HepG2 (cell line): ENCODE data around the gene APBA1. TPM values are rescaled to one million over a fixed set of nuclear protein-coding genes. Genes with fewer than 3 reads are reported as not detected.

Experiments used
- ATAC-seq: fragments of 200-7000 bp; cut with Tn5 transposase; 3 replicates; pipeline ENCODE4 v1.9.1; 2020; ENCODE audit warnings: mild to moderate bottlenecking, moderate library complexity
- BruUV-seq: library from RNA; stranded (reverse); fragments of 400-500 nt; replicated peaks from 2 replicates; lab custom pipeline; 2021; lab: Mats Ljungman, UMichigan
- CTCF ChIA-PET: fragments of 300-600 bp; formaldehyde crosslinking; extraction: SDS; loops from one replicate; lab custom pipeline; 2021; ENCODE audit warnings: low total read pairs, inconsistent platforms, low intra/inter-chr PET ratio; lab: Yijun Ruan, JAX
- POLR2A ChIA-PET: fragments of 350-600 bp; sonication (Branson Sonifier 250); formaldehyde crosslinking; loops from one replicate; lab custom pipeline; 2020; ENCODE audit warnings: antibody characterized with exemption, inconsistent platforms; lab: Yijun Ruan, JAX
- DNase-seq: peaks from one replicate; pipeline ENCODE4 v3.0.0-alpha.2; 2015; ENCODE audit warnings: low spot score
- FAIRE-seq: peaks from 3 replicates; lab custom pipeline; 2011; peaks lifted over from hg19 to GRCh38; lab: Jason Lieb, UNC
- H2AFZ ChIP-seq: one replicate; pipeline ENCODE4 v1.6.1; 2011; ENCODE audit warnings: low read length, inconsistent platforms
- H3K27ac ChIP-seq: fragments of 300-600 bp; 3 replicates; pipeline ENCODE4 v1.8.0; 2011; ENCODE audit warnings: mixed run types, mild to moderate bottlenecking, mixed read lengths, low read length, inconsistent platforms; ENCODE audit not compliant: insufficient read depth; ENCODE audit errors: extremely low read length
- H3K27me3 ChIP-seq, 2 experiments: fragments of 200-600 bp in 1 of 2; 2 replicates in 1 of 2; 3 replicates in 1 of 2; pipeline versions ENCODE4 v1.6.0 to v1.8.0; 2011; ENCODE audit warnings: low read length in 2 of 2, mild to moderate bottlenecking in 2 of 2, moderate library complexity in 2 of 2, inconsistent platforms in 1 of 2; ENCODE audit not compliant: insufficient read depth in 2 of 2, control insufficient read depth in 1 of 2
- H3K36me3 ChIP-seq, 2 experiments: fragments of 200-600 bp in 1 of 2; replicated peaks in 1 of 2; 2 replicates in 1 of 2; 3 replicates in 1 of 2; pipeline versions ENCODE4 v1.5.1 to v1.8.0; 2011; ENCODE audit warnings: low read length in 2 of 2, inconsistent platforms in 1 of 2; ENCODE audit not compliant: insufficient read depth in 2 of 2, control insufficient read depth in 1 of 2
- H3K4me1 ChIP-seq: 2 replicates; pipeline ENCODE4 v1.5.1; 2012; ENCODE audit warnings: low read length, inconsistent platforms; ENCODE audit not compliant: insufficient read depth
- H3K4me2 ChIP-seq: 2 replicates; pipeline ENCODE4 v1.6.0; 2011; ENCODE audit warnings: low read depth, low read length, inconsistent platforms
- H3K4me3 ChIP-seq, 3 experiments: fragments of 200-600 bp in 1 of 3; sonication (generic), shearing (Covaris generic) in 1 of 3; replicated peaks in 1 of 3; 2 replicates each; pipeline ENCODE4 v1.5.1; 2011 to 2016; ENCODE audit warnings: low read length in 3 of 3, inconsistent platforms in 2 of 3, low read depth in 2 of 3, mild to moderate bottlenecking in 2 of 3, control low read depth in 1 of 3, mixed read lengths in 1 of 3; ENCODE audit not compliant: insufficient read depth in 1 of 3
- H3K79me2 ChIP-seq: one replicate; pipeline ENCODE4 v1.6.1; 2011; ENCODE audit warnings: low read length, inconsistent platforms; ENCODE audit not compliant: insufficient read depth
- H3K9ac ChIP-seq: 2 replicates; pipeline ENCODE4 v1.6.0; 2011; ENCODE audit warnings: mild to moderate bottlenecking, low read depth, low read length, inconsistent platforms; ENCODE audit not compliant: insufficient read depth
- H3K9me3 ChIP-seq: 2 replicates; pipeline ENCODE4 v1.5.1; 2012; ENCODE audit warnings: mild to moderate bottlenecking, low read length
- H4K20me1 ChIP-seq: 2 replicates; pipeline ENCODE4 v1.6.0; 2011; ENCODE audit warnings: inconsistent platforms, mild to moderate bottlenecking, low read length, moderate library complexity; ENCODE audit not compliant: insufficient read depth
- HMGXB3 ChIP-seq: sonication (generic); formaldehyde crosslinking; IDR thresholded peaks from 2 replicates; pipeline ENCODE4 v1.4.0; 2020; ENCODE audit warnings: missing genetic modification reagents, borderline replicate concordance
- LCORL ChIP-seq, 2 experiments: fragments of 450-650 bp in 1 of 2; sonication (generic) in 1 of 2; formaldehyde crosslinking in 1 of 2; IDR thresholded peaks; 2 replicates each; pipeline versions ENCODE4 v1.5.0 to v1.6.1; 2017 to 2020; ENCODE audit warnings: antibody characterized with exemption in 1 of 2, missing genetic modification reagents in 1 of 2
- WGBS: methylation state at CpG from one replicate; pipeline ENCODE4 v1.1.6; 2017; ENCODE audit warnings: low lambda C conversion rate; 5-methylcytosine and 5-hydroxymethylcytosine counted together
- in situ Hi-C: cut with HindIII; loops from 2 replicates; pipeline ENCODE4 v1.10.0; 2017; ENCODE audit warnings: low pct_unique_long_range_greater_than_20kb; ENCODE audit not compliant: extremely low pct_ligation_motif_present
- intact Hi-C: fragments of 100-400 bp; cut with micrococcal nuclease; formaldehyde crosslinking; loops from one replicate; pipeline ENCODE4 v1.10.0; 2022; ENCODE audit not compliant: unreplicated experiment
- polyA plus RNA-seq, 8 experiments: library from polyadenylated mRNA; depleted of rRNA in 3 of 8; stranded (reverse) in 7 of 8; unstranded in 1 of 8; fragments of >200 nt; fragmentation: Illumina TruSeq in 4 of 8; extraction: Trizol in 4 of 8; gene quantifications; 2 replicates each; pipeline versions ENCODE4 v1.2.1 to v1.2.3, GENCODE V29; 2011 to 2016; ENCODE audit warnings: low read depth in 4 of 8, missing spikeins in 1 of 8, mixed read lengths in 1 of 8; ENCODE audit not compliant: insufficient read depth in 1 of 8
- total RNA-seq, 5 experiments: library from RNA; depleted of rRNA; stranded (reverse); fragments of >200 nt; fragmentation: Illumina TruSeq; extraction: Trizol; gene quantifications; 2 replicates each; pipeline ENCODE4 v1.2.3, GENCODE V29; 2016; ENCODE audit warnings: low read depth in 1 of 5

The APBA1 gene
- total and polyA plus RNA-seq, 2 of the 13 experiments (the other 11 are each of a cell fraction or from before 2014, with no cell fraction given): 0.15 TPM; not detected in 1

GRCh38 chr9:69675563-69675962 lies 3.4 kb upstream of the APBA1 start:
- Histone ChIP-seq H3K36me3 (no peaks in the 10 kb centered on the region), H3K9ac (no peak overlapping the region), H3K27me3 (peaks cover 2 to 23% of the 10 kb centered on the region in 2 experiments; a peak in 4 of 5 replicates), H3K4me1 (no peaks in the 10 kb centered on the region), H3K4me2 (no peak overlapping the region), H3K27ac (no peak overlapping the region), H4K20me1 (no peaks in the 10 kb centered on the region), H3K4me3 (no peak overlapping the region), H3K9me3 (no peaks in the 10 kb centered on the region), H3K79me2 (no peaks in the 10 kb centered on the region), H2AFZ (no peak overlapping the region)
- CTCF ChIA-PET: interaction anchor here (4.0 kb wide), 1 partner anchor 202 kb away, joined by 30 read pairs; no protein-coding TSS in a partner anchor
- 0 out of 2 replicates have a peak, but pooled peaks have one; percentile 38 for TF ChIP-seq LCORL (IDR thresholded peaks at IDR 0.05)
- TF ChIP-seq LCORL (CRISPR knock-in tag; IDR thresholded peaks at IDR 0.05): no peak
- TF ChIP-seq HMGXB3: no peak
- in situ Hi-C loops: loop anchor here (10.0 kb wide), 1 partner anchor 199 kb away; no protein-coding TSS in a partner anchor
- DNase-seq: no peak
- POLR2A ChIA-PET: no interaction called here
- 5% methylated on average over 3 of the region's 3 CpGs for WGBS
- no TSS peak for BruUV-seq
- intact Hi-C loops: loop anchor here (10.0 kb wide), 1 partner anchor 149 kb away; the partner anchor contains the start of gene CFAP95
- no peak for ATAC-seq
- FAIRE-seq: no peak
